GM19351 (cell line): Measurements from ENCODE around the gene MACROD2.
"Not testable (repeated sequence)": the region's sequence is repeated elsewhere in the genome, so short reads cannot be mapped to it uniquely, and the experiment has no call there.

Experiments used
- ATAC-seq: cut with Tn5 transposase; IDR thresholded peaks from one replicate; pipeline ENCODE4 v1.9.1; 2021; ENCODE audit warnings: mild to moderate bottlenecking, moderate library complexity; ENCODE audit not compliant: unreplicated experiment

MACROD2 gene

DNA sequence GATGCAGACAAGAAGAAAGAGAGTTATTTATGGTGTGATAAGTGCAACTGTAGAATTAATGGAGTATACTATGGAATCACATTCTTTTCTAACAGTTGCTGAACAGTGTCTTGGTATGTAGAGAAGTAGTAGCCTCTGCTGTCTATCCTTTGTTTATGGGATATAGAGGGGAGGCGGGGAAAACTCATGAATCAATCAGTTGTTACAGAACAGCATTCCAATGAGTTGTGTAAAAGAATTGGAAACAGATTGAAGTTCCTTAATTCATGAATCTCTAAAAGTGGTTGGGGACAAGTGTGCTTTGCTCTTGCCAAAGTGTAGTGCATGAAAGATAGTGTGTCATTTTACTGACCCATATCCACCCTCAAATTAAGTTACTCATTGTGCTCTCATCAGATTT lies 264.4 kb downstream of the MACROD2 start:
- ATAC-seq: no peak

DNA sequence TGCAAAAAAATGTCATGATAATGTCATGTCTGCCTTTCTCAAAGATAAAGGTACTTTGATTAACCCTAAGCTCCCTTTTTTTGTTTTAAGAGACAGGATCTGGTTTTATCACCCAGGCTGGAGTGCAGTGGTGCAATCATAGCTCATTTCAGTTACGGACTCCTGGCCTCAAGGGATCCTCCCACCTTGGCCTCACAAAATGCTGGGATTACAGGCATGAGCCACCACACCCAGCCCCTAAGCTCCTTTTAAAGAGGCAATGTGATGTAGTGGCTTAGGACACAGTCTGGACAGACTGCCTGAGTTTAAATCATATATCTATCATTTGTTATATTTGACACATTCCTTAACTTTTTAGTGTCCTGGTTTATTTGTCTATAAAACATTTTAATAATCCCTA lies 265.1 kb downstream of the MACROD2 start:
- ATAC-seq: no peak

DNA sequence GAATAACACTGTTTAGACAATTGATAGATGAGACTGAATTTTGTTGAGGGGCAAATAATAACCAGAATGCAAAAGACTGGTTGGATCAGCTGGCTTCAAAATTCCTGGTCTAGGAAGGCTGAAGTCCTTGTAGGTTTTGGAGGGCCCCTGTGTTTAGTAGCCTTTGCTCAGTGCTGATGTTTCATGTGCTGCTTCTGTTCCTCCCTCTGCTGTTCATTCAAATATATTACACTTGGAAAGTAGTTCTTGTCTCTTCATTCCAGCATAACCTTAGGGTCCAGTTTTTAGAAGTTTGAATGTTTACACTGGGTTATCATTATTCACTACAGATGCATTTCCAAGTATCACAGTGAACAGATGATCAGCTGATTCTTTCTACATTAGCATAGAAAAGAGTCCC lies 269.6 kb downstream of the MACROD2 start:
- no peak for ATAC-seq

DNA sequence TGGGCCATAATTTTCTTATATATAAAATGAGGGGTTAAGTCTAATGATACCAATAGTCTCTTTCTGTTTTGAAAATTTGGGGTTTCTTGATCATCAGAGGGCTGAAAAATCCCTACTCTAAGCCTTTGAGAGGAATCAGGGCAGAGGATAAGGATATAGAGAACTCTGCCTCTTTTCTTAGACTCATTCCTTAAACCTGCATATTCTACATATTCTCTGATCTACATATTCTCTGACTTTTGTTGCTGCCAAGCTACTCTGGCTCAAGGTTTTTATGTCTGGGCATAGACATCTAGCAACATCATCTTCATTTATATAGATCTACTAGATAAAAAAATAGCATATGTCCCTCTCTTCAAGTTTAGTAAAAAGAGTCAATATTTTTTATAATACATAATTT lies 270.9 kb downstream of the MACROD2 start:
- no peak for ATAC-seq

DNA sequence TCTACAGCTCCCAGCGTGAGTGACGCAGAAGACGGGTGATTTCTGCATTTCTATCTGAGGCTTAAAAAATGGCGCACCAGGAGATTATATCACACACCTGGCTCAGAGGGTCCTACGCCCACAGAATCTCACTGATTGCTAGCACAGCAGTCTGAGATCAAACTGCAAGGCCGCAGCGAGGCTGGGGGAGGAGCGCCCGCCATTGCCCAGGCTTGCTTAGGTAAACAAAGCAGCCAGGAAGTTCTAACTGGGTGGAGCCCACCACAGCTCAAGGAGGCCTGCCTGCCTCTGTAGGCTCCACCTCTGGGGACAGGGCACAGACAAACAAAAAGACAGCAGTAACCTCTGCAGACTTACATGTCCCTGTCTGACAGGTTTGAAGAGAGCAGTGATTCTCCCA lies 275.4 kb downstream of the MACROD2 start:
- not testable (repeated sequence) for ATAC-seq

DNA sequence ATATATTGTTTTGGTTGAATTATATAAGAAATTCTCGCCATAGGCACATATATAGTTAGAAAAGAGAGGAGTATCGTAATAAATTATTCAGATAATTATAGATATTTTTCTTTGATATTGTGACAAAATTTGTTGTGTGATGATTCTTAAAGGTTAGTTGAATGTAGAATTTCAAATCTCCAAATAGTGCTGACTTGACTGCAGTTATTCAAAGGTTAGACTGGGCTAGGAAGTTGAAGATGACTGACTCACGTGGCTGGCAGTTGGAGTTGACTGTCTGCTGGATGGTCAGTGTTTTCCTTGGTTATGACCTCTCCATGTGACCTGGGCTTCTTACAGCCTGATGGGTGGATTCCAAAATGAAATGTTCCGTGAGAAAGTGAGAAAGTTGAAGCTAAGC lies 286.8 kb downstream of the MACROD2 start:
- ATAC-seq: no peak

DNA sequence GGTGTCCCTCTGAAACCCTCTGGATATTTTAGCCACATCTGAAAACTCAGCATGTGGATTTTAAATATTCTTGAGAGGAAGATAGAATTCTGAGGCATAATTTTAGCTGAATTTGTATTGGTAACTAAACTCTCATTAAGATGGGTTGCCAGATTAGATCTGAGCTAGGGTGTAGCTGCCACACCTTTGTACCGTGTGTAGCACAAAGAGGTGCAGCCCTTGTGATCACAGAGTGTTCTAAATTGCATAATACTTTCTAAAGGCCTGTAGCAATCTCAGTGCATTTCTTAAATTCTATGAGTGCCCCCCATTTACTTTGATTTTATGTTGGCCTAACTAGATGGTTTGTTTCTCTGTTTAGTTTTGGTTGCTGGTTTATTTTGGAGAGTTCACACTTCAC lies 289.1 kb downstream of the MACROD2 start:
- no peak for ATAC-seq

DNA sequence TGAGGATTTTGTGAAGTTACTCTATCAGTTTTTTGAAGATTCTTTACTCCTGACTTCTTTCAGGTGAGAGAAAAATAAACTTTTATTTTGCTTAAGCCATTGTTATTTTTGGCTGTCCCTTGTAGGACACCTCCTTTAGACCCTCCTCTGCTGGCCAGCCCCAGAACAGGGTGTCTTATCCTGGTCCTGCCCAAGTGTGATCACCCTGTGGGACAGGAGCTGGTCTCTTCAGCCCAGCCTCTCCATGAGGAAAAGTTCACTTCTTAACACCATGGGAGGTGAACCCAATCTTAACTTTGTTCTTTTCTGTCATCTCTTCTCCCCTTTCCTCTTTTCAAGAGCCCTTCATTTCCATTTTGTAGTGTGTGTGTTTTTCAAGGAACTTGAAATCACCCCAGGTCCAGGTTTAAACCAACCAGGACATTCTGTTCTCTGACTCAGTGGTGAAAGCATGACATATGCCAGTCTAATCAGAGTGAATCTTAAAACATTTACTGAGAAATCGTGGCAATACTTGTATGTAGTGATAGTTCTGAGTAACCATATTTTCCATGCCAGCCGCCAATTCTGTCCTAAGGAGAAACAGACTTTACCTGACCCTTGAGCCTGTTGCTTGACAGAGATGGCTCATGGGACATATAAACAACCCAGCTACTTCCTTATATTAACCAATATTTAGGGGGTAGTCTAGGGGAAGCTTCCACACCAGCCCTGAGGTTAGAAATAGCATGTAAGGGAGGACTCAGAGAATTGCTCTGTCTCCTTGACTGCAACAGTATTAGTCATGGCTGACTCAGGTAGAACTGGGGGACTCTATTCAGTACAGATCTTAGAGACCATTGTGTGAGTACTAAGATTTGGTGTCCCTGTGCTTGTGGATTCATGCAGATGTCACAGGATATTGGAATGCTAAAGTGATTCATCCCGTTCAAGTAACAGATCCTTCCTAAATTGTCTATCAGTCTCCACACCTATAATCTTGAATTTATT lies 293.3 kb downstream of the MACROD2 start:
- ATAC-seq: no peak

DNA sequence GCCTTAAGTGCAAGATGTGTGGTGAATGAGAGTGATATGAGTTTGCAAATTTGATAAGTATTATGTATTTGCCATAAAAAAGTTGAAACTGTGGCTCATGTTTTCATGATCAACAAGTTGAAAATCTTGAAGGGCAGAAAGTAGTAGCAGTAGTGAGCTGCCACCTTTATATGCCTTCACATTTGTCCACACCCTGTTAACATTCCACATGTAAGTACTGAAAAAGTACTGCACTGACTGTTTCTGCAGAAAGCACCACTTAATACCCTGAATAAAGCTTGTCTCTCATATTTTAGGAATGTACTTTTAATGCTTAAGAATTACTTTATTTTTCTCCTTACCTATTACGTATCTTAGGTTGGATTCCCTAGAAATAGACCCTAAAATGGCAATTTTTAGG lies 296.2 kb downstream of the MACROD2 start:
- no peak for ATAC-seq

DNA sequence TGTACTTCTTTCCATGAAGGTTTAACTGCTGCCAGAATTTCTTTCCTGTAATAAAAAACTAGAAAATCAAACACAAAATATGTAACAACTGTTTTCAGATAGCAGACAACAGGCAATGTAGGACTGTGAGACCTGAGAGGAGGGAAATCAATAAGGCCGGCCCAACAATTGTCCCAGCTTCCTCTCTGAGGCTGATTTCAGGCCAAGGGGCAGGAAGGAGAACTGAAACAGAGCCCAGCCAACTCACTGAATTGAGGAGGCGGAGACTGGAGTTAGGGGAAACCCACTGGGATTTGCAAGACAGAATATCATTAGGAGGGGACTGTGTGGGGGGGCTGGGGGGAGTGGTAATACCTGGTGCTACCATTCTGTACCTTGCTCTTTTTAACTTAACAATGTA lies 299.9 kb downstream of the MACROD2 start:
- no peak for ATAC-seq

DNA sequence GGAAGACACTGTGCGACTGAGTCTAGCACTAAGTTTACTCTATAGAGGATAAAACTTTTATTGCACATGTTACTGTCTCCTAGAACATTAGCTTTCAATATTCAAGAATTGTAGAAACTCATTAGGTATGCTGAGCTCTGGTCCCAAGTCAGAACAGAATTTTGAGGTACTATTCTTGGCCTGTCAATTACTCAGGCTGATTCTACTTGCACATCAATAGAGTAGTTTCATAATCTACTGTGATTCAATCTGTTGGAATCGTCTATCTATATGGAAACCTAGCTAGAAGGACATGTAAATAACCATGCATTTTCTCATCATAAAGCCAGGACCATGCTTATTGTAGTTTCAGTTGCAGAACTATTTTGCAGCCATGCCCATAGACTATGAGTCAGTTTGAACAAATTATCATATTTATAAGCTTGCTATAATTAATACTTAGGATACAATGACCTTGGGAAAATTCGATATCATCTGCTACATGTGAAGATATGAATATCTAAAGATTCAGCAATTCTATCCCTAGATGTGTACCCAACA lies 300.5 kb downstream of the MACROD2 start:
- ATAC-seq: no peak

DNA sequence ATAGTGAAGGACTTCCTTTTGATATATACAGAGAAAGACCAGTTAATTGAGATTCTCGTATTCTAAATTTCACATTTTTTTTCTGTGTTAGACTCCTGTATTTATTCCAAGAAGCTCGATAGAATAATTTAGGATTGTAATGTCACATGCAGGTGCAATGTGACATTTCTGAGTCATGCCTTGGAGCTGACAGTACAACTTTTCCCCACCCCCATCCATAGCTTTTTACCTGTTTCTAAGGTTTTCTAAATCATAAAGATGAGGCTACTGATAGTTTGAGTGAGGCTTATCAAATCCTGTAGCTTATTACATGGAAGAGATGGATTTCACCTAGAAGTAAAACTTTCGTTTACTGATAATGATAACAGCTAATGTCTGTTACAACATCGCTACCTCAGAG lies 304.5 kb downstream of the MACROD2 start:
- ATAC-seq: no peak

DNA sequence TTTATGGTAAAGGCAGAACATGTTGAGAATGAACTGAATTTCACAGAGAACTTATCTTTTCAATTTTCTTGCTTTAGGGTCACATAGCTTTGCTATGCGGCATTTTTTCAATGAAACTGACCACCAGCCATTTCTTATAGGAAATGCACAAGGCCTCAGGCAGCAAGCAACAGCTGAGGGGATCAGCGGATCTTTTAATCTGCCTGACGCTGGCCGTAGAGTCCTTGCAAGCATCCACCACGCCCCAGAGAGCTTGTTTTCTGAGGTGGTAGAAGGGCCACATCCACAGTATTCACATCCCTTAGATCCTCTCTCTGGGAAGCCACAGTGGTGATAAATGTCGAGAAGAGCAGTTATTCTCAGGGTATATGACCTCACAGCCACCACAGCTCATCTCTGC lies 307.8 kb downstream of the MACROD2 start:
- no peak for ATAC-seq

DNA sequence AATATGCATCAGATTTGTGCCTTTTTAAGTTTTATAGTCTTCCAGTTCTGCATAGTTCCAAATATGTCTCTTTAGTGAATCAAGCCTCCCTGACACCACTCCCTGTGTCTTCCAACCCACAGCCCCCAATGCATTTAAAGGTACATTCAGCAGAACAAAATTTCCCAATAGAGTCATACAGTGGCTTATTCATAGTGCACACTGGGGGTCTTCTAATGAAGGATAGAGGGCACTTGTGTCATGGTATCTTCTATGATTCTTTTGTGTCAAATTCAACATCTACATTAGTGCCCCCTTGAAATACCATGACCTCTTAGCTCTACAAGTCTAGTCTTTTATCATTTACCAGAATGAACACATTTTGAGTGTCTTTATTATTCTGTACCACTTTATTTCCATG lies 308.3 kb downstream of the MACROD2 start:
- no peak for ATAC-seq

DNA sequence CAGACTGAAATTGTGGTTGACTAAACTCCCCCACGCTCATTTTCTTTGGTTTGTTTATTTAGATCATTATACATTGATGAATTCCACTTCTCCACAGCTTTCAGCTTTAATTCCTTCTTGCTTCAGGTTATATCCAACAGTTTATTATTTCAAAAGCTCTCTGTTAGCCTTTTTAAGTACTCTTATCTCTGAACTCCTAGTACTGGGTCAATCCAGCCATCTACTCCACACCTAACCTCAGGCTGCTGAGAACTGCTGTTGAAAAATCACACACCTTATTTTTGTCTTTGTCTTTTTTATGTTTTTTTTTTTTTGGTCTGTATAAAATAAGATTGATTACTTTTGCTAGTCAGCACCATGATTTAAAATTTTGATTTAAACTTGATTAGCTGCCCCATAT lies 309.2 kb downstream of the MACROD2 start:
- no peak for ATAC-seq

DNA sequence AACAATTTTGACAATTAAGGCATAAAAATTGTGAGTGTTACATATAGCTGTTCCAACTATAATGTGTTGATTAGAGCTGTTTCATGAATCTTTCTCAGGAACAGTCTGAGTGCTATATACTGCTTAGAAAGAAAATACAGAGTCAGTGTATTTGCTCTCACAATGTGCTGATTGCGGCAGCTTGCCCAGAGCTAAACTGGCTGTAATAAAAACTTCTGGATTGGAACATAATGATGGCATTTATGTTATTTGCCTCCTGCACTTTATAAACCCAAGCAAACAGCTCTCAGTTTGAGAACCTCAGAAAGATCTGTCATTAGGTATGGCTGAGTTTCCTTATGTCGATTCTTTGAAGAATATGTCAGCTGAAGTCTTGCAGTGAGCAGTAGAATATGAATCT lies 312.6 kb downstream of the MACROD2 start:
- no peak for ATAC-seq

DNA sequence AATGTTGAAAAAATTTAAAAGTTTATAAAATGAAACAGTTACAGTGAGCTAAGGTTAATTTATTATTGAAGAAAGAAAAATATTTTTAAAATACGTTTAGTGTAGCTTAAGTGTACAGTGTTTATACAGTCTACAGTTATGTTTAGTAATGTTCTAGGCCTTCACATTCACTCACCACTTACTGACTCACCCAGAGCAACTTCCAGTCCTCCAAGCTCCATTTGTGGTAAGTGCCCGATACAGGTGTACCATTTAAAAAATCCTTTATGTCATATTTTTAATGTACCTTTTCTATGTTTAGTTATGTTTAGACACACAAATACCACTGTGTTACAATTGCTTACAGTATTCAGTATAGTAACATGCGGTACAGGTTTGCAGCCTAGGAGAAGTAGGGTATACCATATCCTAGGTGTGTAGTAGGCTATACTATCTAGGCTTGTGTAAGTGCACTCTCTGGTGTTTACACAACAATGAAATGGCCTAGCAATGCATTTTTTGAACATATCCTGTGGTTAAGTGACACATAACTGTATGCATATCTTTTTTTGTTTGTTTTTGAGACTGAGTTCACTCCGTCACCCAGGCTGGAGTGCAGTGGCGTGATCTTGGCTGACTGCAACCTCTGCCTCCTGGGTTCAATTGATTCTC lies 315.8 kb downstream of the MACROD2 start:
- no peak for ATAC-seq

DNA sequence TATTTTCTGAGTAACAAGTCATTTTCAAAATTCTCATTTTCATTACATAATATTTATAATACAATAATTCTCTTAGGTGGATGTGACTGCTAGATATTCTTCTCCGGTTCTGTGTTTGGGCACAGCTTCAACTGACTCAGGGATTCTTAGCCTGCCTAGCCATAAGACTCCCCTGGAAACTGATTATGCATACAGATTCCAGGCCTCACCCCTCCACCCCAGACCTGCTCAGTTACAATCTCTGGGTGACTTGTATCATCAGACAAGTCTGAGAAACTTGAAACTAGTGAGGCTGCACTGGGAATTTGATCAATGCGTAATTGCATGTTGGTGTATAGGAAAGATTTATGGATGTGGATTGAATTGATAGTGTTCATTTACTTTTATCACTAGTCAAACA lies 316.7 kb downstream of the MACROD2 start:
- no peak for ATAC-seq

DNA sequence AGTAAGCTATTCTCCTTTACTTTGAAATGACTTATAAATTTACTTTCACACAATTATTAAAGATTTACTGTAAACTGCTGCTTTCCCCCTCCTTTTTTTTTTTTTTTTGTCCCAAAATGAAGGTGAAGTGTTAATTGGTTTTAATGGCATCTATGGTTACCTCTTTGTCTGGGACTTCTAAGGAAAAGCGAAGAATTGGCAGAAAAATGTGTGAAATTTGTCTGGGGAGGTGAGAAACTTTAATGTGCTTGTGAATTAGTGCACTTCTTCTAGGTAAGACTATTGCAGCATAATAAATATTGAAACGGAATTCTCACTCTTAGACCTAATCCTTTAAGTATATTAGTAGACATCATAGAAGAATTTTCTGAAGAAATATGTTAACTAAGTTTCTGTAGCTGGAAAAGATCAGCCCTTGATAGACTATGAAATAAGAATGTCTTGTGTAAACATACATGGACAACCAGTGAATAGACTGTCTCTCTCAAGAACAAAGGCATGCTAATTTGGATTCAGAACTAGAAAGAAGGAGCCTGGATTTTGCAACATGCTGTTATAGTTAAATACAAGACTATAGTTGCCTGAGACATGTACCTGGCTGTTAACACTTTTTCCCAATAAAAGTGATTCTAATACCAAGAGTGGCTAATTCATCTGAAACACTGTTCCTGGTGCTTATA lies 318.2 kb downstream of the MACROD2 start:
- ATAC-seq: no peak

DNA sequence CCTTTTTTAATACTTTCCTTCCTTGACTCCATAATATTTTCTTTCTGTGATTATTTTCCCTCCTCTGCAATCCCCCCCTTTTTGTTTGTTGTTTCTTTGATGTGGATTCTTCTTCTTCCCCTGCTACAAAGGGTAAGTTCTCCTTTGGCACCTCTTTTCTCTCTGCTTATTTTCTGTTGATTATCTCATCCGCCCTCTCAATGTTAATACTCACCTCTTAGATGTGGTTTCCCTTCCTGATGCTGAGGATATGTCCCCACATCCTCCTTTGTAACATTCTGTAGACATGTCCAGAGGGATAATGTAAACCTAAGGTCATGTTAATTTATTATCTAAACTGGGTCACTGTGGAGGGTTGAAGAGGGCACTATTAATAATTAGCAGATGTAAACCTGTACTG lies 324.4 kb downstream of the MACROD2 start:
- no peak for ATAC-seq

DNA sequence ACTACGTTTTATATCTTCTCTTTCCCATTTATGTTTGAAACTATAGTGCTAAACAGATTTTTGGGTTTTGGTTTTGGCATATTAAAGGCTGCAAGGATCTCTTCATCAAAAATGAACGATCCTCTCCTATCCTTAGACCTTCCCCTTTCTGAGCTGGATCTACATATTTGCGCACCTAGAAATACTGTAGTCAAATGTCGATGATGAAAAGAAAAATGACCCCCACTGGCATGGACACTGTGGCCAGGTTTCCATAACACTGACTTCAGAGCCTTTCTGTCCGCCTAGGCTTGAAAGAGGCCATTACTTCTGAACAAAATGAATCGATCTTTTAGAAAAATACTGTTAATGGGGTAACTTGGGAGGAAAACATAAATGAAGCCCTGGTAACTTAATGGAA lies 336.3 kb downstream of the MACROD2 start:
- ATAC-seq: no peak

DNA sequence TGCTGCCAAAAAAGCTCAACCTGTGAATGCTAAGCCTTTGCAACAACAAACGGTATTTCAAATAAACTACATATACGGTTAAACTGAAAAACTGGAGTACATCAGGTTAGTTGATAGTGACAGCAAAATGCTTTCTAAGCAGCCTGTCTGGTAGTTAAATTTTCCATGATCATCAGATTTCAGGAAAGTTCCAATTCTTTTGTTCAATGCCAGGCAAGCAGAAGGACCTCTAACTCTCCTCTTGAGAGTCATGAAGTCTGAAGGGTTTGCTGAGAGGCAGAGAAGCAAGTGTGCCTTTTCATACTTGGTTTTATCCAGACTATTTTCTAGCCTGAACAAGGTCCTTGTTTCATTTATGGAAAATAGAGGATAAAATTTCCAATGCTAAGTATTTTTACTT lies 337.6 kb downstream of the MACROD2 start:
- no peak for ATAC-seq
